Vagina (tissue), 2 donors: ENCODE results near the gene PPM1D.

Experiments used
- CTCF ChIP-seq, 3 experiments: fragments of 450-650 bp in 2 of 3; fragments of 200-600 bp in 1 of 3; sonication (generic) in 1 of 3; IDR thresholded peaks; one replicate each; pipeline ENCODE4 v1.5.1; 2017 to 2019; ENCODE audit warnings: antibody characterized with exemption in 3 of 3, mild to moderate bottlenecking in 2 of 3, moderate library complexity in 2 of 3
- POLR2A ChIP-seq, 2 donors: fragments of 450-650 bp; IDR thresholded peaks; one replicate each; pipeline ENCODE4 v1.6.1; 2017; ENCODE audit warnings: antibody characterized with exemption in 2 of 2, mild to moderate bottlenecking in 2 of 2, moderate library complexity in 2 of 2
- POLR2AphosphoS5 ChIP-seq, 2 donors: sonication (generic); formaldehyde crosslinking; IDR thresholded peaks; one replicate each; pipeline ENCODE4 v1.9.0; 2017; ENCODE audit warnings: antibody characterized with exemption in 2 of 2, mild to moderate bottlenecking in 2 of 2, low read depth in 1 of 2; ENCODE audit not compliant: insufficient read depth in 1 of 2

DNA sequence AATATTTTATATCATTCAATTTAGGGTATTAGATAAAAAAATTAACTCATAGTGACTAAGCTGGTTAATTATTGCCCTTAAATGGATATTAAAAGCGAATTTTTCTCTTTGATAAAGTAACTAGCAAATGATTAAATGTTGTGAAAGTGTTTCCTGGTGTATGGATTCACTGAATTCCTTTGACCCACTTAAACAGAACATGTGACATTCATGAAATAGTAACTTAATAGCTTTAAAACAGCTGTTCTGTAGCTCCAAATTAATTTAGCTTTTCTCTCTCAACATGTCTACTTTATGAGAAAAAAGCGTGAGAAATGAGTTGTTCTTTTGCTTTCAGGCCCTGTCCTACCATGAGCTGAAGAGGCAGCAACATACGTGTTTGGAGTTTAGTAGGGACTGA is 37.6 kb upstream of the PPM1D start:
- TF ChIP-seq POLR2A (IDR thresholded peaks at IDR 0.05), result no peak
- TF ChIP-seq CTCF (IDR thresholded peaks at IDR 0.05), result no peak
- no peak for TF ChIP-seq POLR2AphosphoS5 (IDR thresholded peaks at IDR 0.05; ENCODE audit: insufficient read depth in 1 of 2, low read depth in 1 of 2)
